Esophagus squamous epithelium (tissue), 5 donors: ENCODE results near the gene CNNM2. TPM values are rescaled to one million over a fixed set of nuclear protein-coding genes. Genes with fewer than 3 reads are reported as not detected.
A peak's percentile ranks its signal among the peaks of the same experiment; 100 is the strongest.

ENCODE experiments used
- DNase-seq: peaks from one replicate; lab custom pipeline; 2025; lab: John Stamatoyannopoulos, UW
- H3K27ac ChIP-seq, 4 donors: fragments of 200-600 bp; sonication (generic); one replicate each; pipeline ENCODE4 v1.5.1; 2016 to 2019; ENCODE audit warnings: mild to moderate bottlenecking in 1 of 4
- H3K27me3 ChIP-seq, 4 donors: fragments of 200-600 bp; sonication (generic); 1 replicate in 3 of 4; 2 replicates in 1 of 4; pipeline versions ENCODE4 v1.5.1 to v1.6.0; 2017 to 2021; ENCODE audit warnings: antibody characterized with exemption in 1 of 4
- H3K36me3 ChIP-seq, 3 donors: fragments of 200-600 bp; sonication (generic); one replicate each; pipeline ENCODE4 v1.5.1; 2016 to 2019
- H3K4me1 ChIP-seq, 3 donors: fragments of 200-600 bp; sonication (generic); one replicate each; pipeline ENCODE4 v1.5.1; 2017 to 2019
- H3K4me3 ChIP-seq, 4 donors: fragments of 200-600 bp; sonication (generic); 1 replicate in 3 of 4; 2 replicates in 1 of 4; pipeline ENCODE4 v1.5.1; 2016 to 2019; ENCODE audit warnings: mild to moderate bottlenecking in 2 of 4, moderate library complexity in 1 of 4
- H3K9me3 ChIP-seq, 3 donors: fragments of 200-600 bp; sonication (generic); one replicate each; pipeline ENCODE4 v1.5.1; 2016 to 2019
- POLR2A ChIP-seq, 4 donors: fragments of 450-650 bp; IDR thresholded peaks; one replicate each; pipeline ENCODE4 v1.6.1; 2017; ENCODE audit warnings: antibody characterized with exemption in 4 of 4, mild to moderate bottlenecking in 4 of 4, moderate library complexity in 3 of 4
- WGBS, 2 donors: methylation state at CpG; one replicate each; pipeline ENCODE4 v1.1.5; 2018; 5-methylcytosine and 5-hydroxymethylcytosine counted together
- intact Hi-C: fragments of 100-400 bp; cut with DNase I; formaldehyde crosslinking; loops from one replicate; pipeline ENCODE4 v1.15.0; 2022
- total RNA-seq, 4 donors: library from RNA; depleted of rRNA; stranded (reverse); fragments of >200 nt; gene quantifications; one replicate each; pipeline ENCODE4 v1.1.0, GENCODE V29; 2016
- TF ChIP-seq, protein P1 (sequence below), 6 experiments: fragments of 450-650 bp in 4 of 6; fragments of 200-600 bp in 2 of 6; sonication (generic) in 2 of 6; IDR thresholded peaks; one replicate each; pipeline ENCODE4 v1.5.1; 2016 to 2019; ENCODE audit warnings: antibody characterized with exemption in 6 of 6, mild to moderate bottlenecking in 4 of 6, moderate library complexity in 4 of 6
- donor health status: DM: yes; HTN: yes; CAD: no.

CNNM2 gene
- total RNA-seq, 4 donors from 2014 or later, result 2.2 to 3.6 (median 2.6) TPM

DNA sequence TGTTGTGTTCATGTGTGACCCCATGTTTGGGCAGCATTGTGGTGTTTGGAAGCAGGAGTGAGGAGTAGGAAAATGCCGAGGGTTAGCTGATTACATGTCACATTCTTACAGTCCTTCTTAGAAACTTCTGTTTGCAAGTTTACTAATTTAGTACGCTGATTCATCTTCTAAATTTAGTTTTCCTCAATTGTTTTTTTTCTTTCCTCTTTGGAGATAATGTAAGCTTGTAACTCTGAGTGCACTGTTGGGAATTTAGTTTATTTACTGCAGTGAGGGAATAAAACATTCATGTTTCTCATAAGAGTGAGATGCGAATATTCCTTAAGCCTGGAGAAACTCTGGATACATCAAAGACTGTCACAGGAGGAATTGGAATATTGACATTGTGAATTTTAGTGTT lies 139.9 kb downstream of the CNNM2 start:
- Histone ChIP-seq H3K9me3 (no peaks in the 10 kb centered on the region), H3K4me3 (no peak overlapping the region), H3K27ac (peak overlapping the region in 2 of 4 donors; percentile 3 to 37), H3K27me3 (no peaks in the 10 kb centered on the region), H3K36me3 (peaks cover 0 to 8% (median 0%) of the 10 kb centered on the region in 3 donors), H3K4me1 (peaks cover 0 to 13% (median 0%) of the 10 kb centered on the region in 3 donors)
- 59 to 82% methylated on average over 3 of the region's 3 CpGs for WGBS, 2 donors
- intact Hi-C loops, result no loop called here
- DNase-seq, result no peak
- no peak for TF ChIP-seq POLR2A (IDR thresholded peaks at IDR 0.05)
- TF ChIP-seq, protein P1, sequence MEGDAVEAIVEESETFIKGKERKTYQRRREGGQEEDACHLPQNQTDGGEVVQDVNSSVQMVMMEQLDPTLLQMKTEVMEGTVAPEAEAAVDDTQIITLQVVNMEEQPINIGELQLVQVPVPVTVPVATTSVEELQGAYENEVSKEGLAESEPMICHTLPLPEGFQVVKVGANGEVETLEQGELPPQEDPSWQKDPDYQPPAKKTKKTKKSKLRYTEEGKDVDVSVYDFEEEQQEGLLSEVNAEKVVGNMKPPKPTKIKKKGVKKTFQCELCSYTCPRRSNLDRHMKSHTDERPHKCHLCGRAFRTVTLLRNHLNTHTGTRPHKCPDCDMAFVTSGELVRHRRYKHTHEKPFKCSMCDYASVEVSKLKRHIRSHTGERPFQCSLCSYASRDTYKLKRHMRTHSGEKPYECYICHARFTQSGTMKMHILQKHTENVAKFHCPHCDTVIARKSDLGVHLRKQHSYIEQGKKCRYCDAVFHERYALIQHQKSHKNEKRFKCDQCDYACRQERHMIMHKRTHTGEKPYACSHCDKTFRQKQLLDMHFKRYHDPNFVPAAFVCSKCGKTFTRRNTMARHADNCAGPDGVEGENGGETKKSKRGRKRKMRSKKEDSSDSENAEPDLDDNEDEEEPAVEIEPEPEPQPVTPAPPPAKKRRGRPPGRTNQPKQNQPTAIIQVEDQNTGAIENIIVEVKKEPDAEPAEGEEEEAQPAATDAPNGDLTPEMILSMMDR (IDR thresholded peaks at IDR 0.05), result no peak

DNA sequence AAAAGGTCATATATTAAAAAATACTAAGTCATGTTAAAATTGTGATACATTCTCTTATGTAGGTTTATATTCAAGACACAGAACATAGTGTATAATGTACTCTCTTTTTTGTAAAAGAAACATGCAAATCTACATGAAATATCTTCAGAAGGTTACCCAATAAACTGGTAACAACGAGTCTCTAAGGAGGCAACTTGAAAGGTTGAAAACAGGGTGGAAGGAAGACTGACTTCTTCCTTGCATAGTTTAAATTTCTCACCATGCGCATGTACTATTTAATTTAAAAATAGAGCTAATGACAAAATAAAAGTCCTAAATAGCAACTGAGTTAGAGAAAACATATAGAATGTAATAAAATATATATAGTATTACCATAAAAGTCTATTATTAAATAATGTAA lies 142.5 kb downstream of the CNNM2 start:
- intact Hi-C loops, result loop anchor here (10.0 kb wide), 2 partner anchors 184 to 226 kb away; partner anchors contain the start of genes CYP17A1 and RPEL1
- Histone ChIP-seq H3K4me1 (no peaks in the 10 kb centered on the region), H3K4me3 (no peak overlapping the region), H3K27me3 (no peaks in the 10 kb centered on the region), H3K9me3 (no peaks in the 10 kb centered on the region), H3K36me3 (peaks cover 0 to 8% (median 0%) of the 10 kb centered on the region in 3 donors), H3K27ac (no peak overlapping the region)
- WGBS, 2 donors, result 66 to 89% methylated on average over 2 of the region's 2 CpGs
- no peak for TF ChIP-seq POLR2A (IDR thresholded peaks at IDR 0.05)
- TF ChIP-seq, protein P1 (IDR thresholded peaks at IDR 0.05), result no peak
- DNase-seq, result no peak

DNA sequence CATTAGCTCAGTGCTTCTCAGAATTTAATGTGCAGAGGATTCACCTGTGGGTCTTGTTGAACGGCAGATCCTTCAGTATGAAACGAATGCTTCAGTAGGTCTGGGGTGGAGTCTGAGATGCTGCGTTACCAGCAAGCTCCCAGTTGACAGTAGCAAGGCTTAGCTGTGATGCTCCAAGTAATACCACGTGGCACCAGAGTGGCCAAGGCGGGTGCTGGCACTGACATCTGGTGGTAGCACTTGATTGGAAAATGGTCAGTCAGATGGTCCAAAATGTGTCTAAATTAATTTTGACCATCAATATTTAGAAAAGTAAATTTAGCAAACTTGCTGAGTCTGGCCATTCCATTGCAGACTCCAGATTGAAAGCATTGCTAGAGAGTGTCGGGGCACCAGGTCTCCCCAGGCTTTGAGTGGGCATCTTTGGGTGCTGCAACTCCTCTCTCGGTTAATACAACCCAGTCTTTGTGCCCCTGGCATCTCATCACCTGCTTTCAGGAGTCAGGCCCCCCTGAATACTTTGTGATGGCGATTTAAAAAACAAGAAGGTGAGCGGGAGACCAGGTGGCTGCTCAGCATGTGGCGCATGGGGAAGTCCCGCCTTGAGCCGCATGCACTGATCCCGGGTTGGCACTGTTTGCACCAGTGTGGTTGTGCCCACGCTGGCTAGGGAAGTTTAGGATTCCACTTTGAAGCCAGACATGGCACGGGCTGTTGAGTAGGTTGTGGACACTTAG lies 144.9 kb downstream of the CNNM2 start:
- TF ChIP-seq, protein P1 (IDR thresholded peaks at IDR 0.05), result no peak
- no peak for TF ChIP-seq POLR2A (IDR thresholded peaks at IDR 0.05)
- no peak for DNase-seq
- no peaks in the 10 kb centered on the region for H3K27me3 ChIP-seq
- H3K36me3 ChIP-seq, result no peaks in the 10 kb centered on the region
- H3K27ac ChIP-seq, result no peak overlapping the region
- H3K4me3 ChIP-seq, result no peak overlapping the region
- intact Hi-C loops, result loop anchor here (10.0 kb wide), 2 partner anchors 182 to 228 kb away; partner anchors contain the start of genes CYP17A1 and RPEL1
- no peaks in the 10 kb centered on the region for H3K9me3 ChIP-seq
- WGBS, 2 donors, result 79 to 84% methylated on average over 13 to 15 of the region's 15 CpGs
- H3K4me1 ChIP-seq, result no peaks in the 10 kb centered on the region

DNA sequence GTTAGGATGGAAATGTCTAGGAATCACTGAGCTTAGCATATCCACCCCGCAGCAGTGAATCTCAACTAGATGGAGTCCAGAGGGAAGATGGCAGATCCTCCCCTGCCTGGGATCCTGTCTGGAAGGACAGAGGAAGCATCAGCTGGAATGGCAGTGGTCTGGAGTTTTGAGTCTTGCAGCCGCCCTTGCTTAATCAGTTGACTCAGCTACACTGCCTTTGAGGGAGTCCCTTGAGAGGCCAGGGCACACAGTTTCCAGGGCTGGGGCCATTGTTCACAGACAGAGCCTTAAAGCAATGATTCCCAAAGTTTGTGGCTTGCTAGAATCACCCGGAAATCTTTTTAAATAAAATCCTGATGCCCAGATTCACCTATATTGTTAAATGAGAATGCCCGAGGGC lies 146.9 kb downstream of the CNNM2 start:
- no peaks in the 10 kb centered on the region for H3K9me3 ChIP-seq
- TF ChIP-seq, protein P1 (IDR thresholded peaks at IDR 0.05), result no peak
- TF ChIP-seq POLR2A (IDR thresholded peaks at IDR 0.05), result no peak
- WGBS, 2 donors, result 86 to 90% methylated on average over 4 of the region's 4 CpGs
- H3K4me3 ChIP-seq, result no peak overlapping the region
- peaks cover 0 to 8% (median 3%) of the 10 kb centered on the region in 3 donors for H3K4me1 ChIP-seq
- intact Hi-C loops, result loop anchor here (5.0 to 10.0 kb wide), 3 partner anchors 148 to 230 kb away; partner anchors contain the start of genes CNNM2, CYP17A1 and RPEL1
- no peaks in the 10 kb centered on the region for H3K27me3 ChIP-seq
- no peak overlapping the region for H3K27ac ChIP-seq
- no peak for DNase-seq
- no peaks in the 10 kb centered on the region for H3K36me3 ChIP-seq
